ENCODE results near the gene HENMT1.

The HENMT1 gene

GRCh38 chr1:108665067-108665466, 4.2 kb upstream of the HENMT1 start:
- no peaks in the 10 kb centered on the region for H3K36me3 ChIP-seq (ENCODE audit: control insufficient read depth, insufficient read depth, low read length)
- H3K79me2 ChIP-seq = no peaks in the 10 kb centered on the region
- H3K4me1 ChIP-seq = no peaks in the 10 kb centered on the region
- no peak overlapping the region for H3K9ac ChIP-seq
- H3K4me2 ChIP-seq (ENCODE audit: low read length) = no peak overlapping the region
- no peaks in the 10 kb centered on the region for H3K9me3 ChIP-seq (ENCODE audit: control insufficient read depth, low read length)
- no peaks in the 10 kb centered on the region for H3K27me3 ChIP-seq (ENCODE audit: control insufficient read depth, insufficient read depth, low read length)
- H3K4me3 ChIP-seq (ENCODE audit: low read depth, low read length) = no peak overlapping the region
- H2AFZ ChIP-seq = no peak overlapping the region
- no peak for TF ChIP-seq CTCF (IDR thresholded peaks at IDR 0.05)
- H3K27ac ChIP-seq = no peak overlapping the region

- Histone ChIP-seq H3K27me3 (ENCODE audit: control insufficient read depth, insufficient read depth, low read length) (no peaks in the 10 kb centered on the region), H3K36me3 (ENCODE audit: control insufficient read depth, insufficient read depth, low read length) (no peaks in the 10 kb centered on the region), H2AFZ (no peak overlapping the region), H3K27ac (no peak overlapping the region), H3K9me3 (ENCODE audit: control insufficient read depth, low read length) (no peaks in the 10 kb centered on the region), H3K9ac (no peak overlapping the region), H3K4me2 (ENCODE audit: low read length) (no peak overlapping the region), H3K79me2 (no peaks in the 10 kb centered on the region), H3K4me1 (no peaks in the 10 kb centered on the region), H3K4me3 (ENCODE audit: low read depth, low read length) (no peak overlapping the region)
- no peak for TF ChIP-seq CTCF (IDR thresholded peaks at IDR 0.05)
Observed at GRCh38 chr1:108664481-108664880, 3.6 kb upstream of the HENMT1 start.

GRCh38 chr1:108663074-108663473, 2.2 kb upstream of the HENMT1 start:
- Histone ChIP-seq H3K79me2 (no peaks in the 10 kb centered on the region), H3K9me3 (ENCODE audit: control insufficient read depth, low read length) (no peaks in the 10 kb centered on the region), H3K4me3 (ENCODE audit: low read depth, low read length) (no peak overlapping the region), H3K4me2 (ENCODE audit: low read length) (no peak overlapping the region), H3K4me1 (no peaks in the 10 kb centered on the region), H3K27me3 (ENCODE audit: control insufficient read depth, insufficient read depth, low read length) (no peaks in the 10 kb centered on the region), H3K27ac (no peak overlapping the region), H3K36me3 (ENCODE audit: control insufficient read depth, insufficient read depth, low read length) (no peaks in the 10 kb centered on the region), H3K9ac (no peak overlapping the region), H2AFZ (no peak overlapping the region)
- no peak for TF ChIP-seq CTCF (IDR thresholded peaks at IDR 0.05)

GRCh38 chr1:108657356-108658080, 3.4 kb downstream of the HENMT1 start:
- Histone ChIP-seq H3K36me3 (ENCODE audit: control insufficient read depth, insufficient read depth, low read length) (no peaks in the 10 kb centered on the region), H3K27ac (no peak overlapping the region), H2AFZ (no peak overlapping the region), H3K4me3 (ENCODE audit: low read depth, low read length) (no peak overlapping the region), H3K4me2 (ENCODE audit: low read length) (no peak overlapping the region), H3K27me3 (ENCODE audit: control insufficient read depth, insufficient read depth, low read length) (no peaks in the 10 kb centered on the region), H3K79me2 (no peaks in the 10 kb centered on the region), H3K9me3 (ENCODE audit: control insufficient read depth, low read length) (no peaks in the 10 kb centered on the region), H3K9ac (no peak overlapping the region), H3K4me1 (no peaks in the 10 kb centered on the region)
- TF ChIP-seq CTCF (IDR thresholded peaks at IDR 0.05) = no peak
